Measurements from ENCODE around the gene BORA.
A peak's percentile ranks its signal among the peaks of the same experiment; 100 is the strongest.
"Not testable (repeated sequence)": the region's sequence is repeated elsewhere in the genome, so short reads cannot be mapped to it uniquely, and the experiment has no call there.

Gene BORA

DNA sequence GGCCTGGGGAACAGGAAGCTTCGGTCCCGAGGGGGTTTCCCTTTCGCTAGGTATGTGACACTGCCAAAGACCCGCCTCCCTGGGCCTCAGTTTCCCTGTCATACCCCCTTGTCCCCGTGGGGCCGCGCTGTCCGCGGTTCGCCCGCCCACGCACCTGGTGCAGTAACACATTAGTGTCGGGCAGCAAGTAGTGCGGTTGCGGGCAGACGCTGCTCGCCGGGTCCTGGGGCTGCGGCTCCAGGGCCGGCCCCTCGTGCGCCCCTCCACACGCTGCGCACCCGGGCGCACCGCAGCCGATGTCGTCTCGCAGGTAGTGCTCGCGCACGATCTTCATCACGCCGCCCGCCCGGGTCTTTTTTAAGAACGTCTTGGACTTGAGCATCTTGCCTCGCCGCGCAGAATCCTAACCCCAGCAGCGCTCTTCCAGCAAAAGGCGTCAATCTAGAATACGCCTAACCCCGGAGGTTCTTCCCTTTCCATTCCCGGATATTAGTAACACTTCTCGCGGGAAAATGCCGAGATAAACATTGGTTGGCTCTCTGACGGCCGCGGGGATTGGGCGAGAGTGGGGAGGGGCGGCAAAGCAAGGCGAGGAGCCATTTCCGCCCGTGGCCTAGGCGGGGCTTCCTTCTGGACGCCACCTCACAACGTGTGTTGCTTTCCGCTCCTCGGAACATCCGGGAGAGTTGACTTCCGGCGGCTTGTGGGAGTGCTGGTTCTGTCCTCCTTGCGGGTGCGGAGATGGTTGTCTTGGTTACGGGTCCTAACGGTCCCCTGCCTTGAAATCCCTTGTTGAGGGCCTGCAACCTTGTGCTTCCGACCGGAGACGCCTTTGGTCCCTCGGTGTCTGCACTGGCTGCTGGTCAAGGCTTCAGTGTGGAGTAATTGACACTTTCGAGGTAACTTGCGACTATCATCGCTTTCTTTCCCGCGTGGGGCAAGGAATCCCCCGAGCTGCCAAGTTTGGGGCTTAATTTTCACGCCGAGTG is 54.0 kb downstream of the BORA start, which contains the start of the genes DIS3 and PIBF1:
Gene DIS3, minus strand, starts transcription at position 450 of the 989 bp plus-strand sequence. Its CDS starts 68 bp downstream, at position 382.
Gene PIBF1, plus strand, starts transcription at position 683 of the 989 bp plus-strand sequence. CDS start 1,337 bp downstream, outside the sequence.
- Histone ChIP-seq H3K4me3 (ENCODE audit: severe bottlenecking) (peak within 1 kb of the TSS; percentile 94), H3K36me3 (ENCODE audit: low read depth) (peaks cover 71% of the 10 kb centered on the region), H3K27ac (ENCODE audit: poor library complexity, severe bottlenecking) (peak within 1 kb of the TSS; percentile 47), H3K9me3 (ENCODE audit: severe bottlenecking) (no peaks in the 10 kb centered on the region), H3K4me1 (ENCODE audit: insufficient read depth, poor library complexity, severe bottlenecking) (peaks cover 13% of the 10 kb centered on the region), H3K27me3 (ENCODE audit: insufficient read depth, poor library complexity, severe bottlenecking) (no peaks in the 10 kb centered on the region)
- ATAC-seq (ENCODE audit: low read depth) (peak; percentile 98), DNase-seq (ENCODE audit: low spot score) (peak; percentile 97)
- TF ChIP-seq, protein P1, sequence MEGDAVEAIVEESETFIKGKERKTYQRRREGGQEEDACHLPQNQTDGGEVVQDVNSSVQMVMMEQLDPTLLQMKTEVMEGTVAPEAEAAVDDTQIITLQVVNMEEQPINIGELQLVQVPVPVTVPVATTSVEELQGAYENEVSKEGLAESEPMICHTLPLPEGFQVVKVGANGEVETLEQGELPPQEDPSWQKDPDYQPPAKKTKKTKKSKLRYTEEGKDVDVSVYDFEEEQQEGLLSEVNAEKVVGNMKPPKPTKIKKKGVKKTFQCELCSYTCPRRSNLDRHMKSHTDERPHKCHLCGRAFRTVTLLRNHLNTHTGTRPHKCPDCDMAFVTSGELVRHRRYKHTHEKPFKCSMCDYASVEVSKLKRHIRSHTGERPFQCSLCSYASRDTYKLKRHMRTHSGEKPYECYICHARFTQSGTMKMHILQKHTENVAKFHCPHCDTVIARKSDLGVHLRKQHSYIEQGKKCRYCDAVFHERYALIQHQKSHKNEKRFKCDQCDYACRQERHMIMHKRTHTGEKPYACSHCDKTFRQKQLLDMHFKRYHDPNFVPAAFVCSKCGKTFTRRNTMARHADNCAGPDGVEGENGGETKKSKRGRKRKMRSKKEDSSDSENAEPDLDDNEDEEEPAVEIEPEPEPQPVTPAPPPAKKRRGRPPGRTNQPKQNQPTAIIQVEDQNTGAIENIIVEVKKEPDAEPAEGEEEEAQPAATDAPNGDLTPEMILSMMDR (IDR thresholded peaks at IDR 0.05; ENCODE audit: poor library complexity, severe bottlenecking): no peak

DNA sequence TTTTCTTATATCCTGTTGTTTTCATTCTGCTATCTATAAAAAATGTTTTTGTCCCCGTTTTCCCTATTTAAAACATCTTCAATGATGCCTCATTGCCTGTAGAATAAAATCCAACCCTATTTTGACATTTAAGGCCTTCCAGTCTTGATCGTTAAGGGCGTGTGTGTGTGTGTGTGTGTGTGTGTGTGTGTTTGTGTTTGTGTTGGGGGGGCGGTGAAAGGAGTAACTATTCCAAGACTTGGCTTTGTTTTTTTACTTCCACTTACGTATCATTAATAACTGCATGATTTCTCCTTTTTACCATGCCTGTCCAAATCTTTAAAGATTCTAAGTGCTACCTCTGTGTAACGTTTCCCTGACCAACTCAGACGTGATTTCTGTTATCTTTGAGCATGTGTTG is 55.0 kb downstream of the BORA start:
- Histone ChIP-seq H3K4me3 (ENCODE audit: severe bottlenecking) (peak overlapping the region; percentile 94), H3K36me3 (ENCODE audit: low read depth) (peaks cover 61% of the 10 kb centered on the region), H3K4me1 (ENCODE audit: insufficient read depth, poor library complexity, severe bottlenecking) (peaks cover 13% of the 10 kb centered on the region), H3K27me3 (ENCODE audit: insufficient read depth, poor library complexity, severe bottlenecking) (no peaks in the 10 kb centered on the region), H3K9me3 (ENCODE audit: severe bottlenecking) (no peaks in the 10 kb centered on the region), H3K27ac (ENCODE audit: poor library complexity, severe bottlenecking) (peak overlapping the region; percentile 47)
- ATAC-seq (ENCODE audit: low read depth) (no peak), DNase-seq (ENCODE audit: low spot score) (no peak)
- TF ChIP-seq, protein P1 (IDR thresholded peaks at IDR 0.05; ENCODE audit: poor library complexity, severe bottlenecking): no peak

DNA sequence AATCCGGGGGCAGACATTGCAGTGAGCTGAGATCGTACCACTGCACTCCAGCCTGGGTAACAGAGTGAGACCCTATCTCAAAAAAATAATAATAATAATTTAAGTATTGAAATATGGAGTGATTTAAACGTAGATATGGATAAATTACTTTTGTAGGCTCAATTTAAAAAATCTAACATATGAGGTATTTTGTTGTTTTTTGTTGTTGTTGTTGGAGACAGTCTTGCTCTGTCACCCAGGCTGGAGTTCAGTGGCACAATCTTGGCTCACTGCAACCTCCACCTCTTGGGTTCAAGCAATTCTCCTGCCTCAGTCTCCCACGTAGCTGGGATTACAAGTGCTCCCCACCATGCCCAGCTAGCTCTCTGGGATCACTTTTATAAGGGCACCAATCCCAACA is 57.0 kb downstream of the BORA start:
- not testable (repeated sequence) for H3K9me3 ChIP-seq (ENCODE audit: severe bottlenecking); H3K27ac ChIP-seq (ENCODE audit: poor library complexity, severe bottlenecking); ATAC-seq (ENCODE audit: low read depth); H3K4me1 ChIP-seq (ENCODE audit: insufficient read depth, poor library complexity, severe bottlenecking); DNase-seq (ENCODE audit: low spot score); H3K27me3 ChIP-seq (ENCODE audit: insufficient read depth, poor library complexity, severe bottlenecking); H3K4me3 ChIP-seq (ENCODE audit: severe bottlenecking)
- H3K36me3 ChIP-seq (ENCODE audit: low read depth): peaks cover 44% of the 10 kb centered on the region

DNA sequence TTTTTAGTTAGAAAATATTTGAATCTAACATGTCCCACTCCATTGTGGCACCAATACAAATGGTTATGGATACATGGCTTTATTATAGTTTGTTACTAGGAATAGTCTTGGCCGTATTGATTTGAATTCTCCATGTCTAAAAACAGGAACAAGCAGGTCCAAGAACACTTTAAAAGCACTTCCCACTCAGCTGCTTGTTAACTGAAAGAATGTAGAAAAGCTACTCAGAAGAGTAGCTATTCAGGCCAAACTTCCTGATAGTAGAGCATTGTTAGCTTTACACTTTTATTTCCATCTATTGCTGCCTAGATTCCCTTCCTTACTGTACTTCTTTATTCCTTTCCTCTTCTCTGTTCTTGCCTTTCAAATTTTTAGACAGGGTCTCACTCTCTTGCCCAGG is 61.1 kb downstream of the BORA start:
- H3K27me3 ChIP-seq (ENCODE audit: insufficient read depth, poor library complexity, severe bottlenecking): no peaks in the 10 kb centered on the region
- H3K4me1 ChIP-seq (ENCODE audit: insufficient read depth, poor library complexity, severe bottlenecking): no peaks in the 10 kb centered on the region
- H3K36me3 ChIP-seq (ENCODE audit: low read depth): peaks cover 41% of the 10 kb centered on the region
- no peak for ATAC-seq (ENCODE audit: low read depth)
- no peak overlapping the region for H3K27ac ChIP-seq (ENCODE audit: poor library complexity, severe bottlenecking)
- H3K9me3 ChIP-seq (ENCODE audit: severe bottlenecking): no peaks in the 10 kb centered on the region
- TF ChIP-seq, protein P1 (IDR thresholded peaks at IDR 0.05; ENCODE audit: poor library complexity, severe bottlenecking): no peak
- no peak overlapping the region for H3K4me3 ChIP-seq (ENCODE audit: severe bottlenecking)
- DNase-seq (ENCODE audit: low spot score): no peak

DNA sequence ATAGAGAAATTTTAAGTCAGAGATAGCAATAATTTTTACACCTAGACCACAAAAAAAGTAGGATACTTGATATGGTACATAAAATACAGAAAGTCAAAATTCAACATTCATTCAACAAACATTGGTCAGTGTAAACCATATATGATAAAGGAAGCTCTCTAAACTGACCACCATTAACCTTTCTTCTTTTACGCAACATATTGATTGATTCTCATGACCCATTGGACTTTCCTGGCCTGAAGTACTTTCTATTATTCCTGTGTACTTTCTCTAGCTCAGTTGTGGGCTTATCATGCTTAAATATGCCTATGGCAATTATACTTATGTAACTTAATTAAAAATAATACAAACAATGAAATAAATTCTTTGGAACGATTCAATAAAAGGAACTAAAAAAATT is 64.9 kb downstream of the BORA start:
- Histone ChIP-seq H3K4me1 (ENCODE audit: insufficient read depth, poor library complexity, severe bottlenecking) (no peaks in the 10 kb centered on the region), H3K9me3 (ENCODE audit: severe bottlenecking) (no peaks in the 10 kb centered on the region), H3K36me3 (ENCODE audit: low read depth) (peaks cover 44% of the 10 kb centered on the region), H3K27me3 (ENCODE audit: insufficient read depth, poor library complexity, severe bottlenecking) (no peaks in the 10 kb centered on the region), H3K4me3 (ENCODE audit: severe bottlenecking) (no peak overlapping the region), H3K27ac (ENCODE audit: poor library complexity, severe bottlenecking) (no peak overlapping the region)
- TF ChIP-seq, protein P1 (IDR thresholded peaks at IDR 0.05; ENCODE audit: poor library complexity, severe bottlenecking): no peak
- ATAC-seq (ENCODE audit: low read depth) (no peak), DNase-seq (ENCODE audit: low spot score) (no peak)

Data from RWPE2 (cell line).